COLO668 (cell line): Measurements from ENCODE around the gene STAB1.

Experiments
- DNase-seq: peaks from one replicate; lab custom pipeline; 2025; ENCODE audit not compliant: unreplicated experiment; lab: John Stamatoyannopoulos, UW

Gene STAB1

GRCh38 chr3:52503788-52504424, 8.8 kb downstream of the STAB1 start:
- peak; percentile 82 for DNase-seq

- no peak for DNase-seq
Measured at GRCh38 chr3:52504977-52505376, 9.8 kb downstream of the STAB1 start.

- no peak for DNase-seq
Measured at GRCh38 chr3:52506266-52506966, 11.3 kb downstream of the STAB1 start.

GRCh38 chr3:52507359-52507758, 12.2 kb downstream of the STAB1 start:
- peak; percentile 18 for DNase-seq

- no peak for DNase-seq
Measured at GRCh38 chr3:52509753-52510328, 14.7 kb downstream of the STAB1 start.

- no peak for DNase-seq
Measured at GRCh38 chr3:52511509-52511908, 16.4 kb downstream of the STAB1 start.

- DNase-seq: no peak
Measured at GRCh38 chr3:52512105-52512504, 17.0 kb downstream of the STAB1 start.

- DNase-seq: no peak
Measured at GRCh38 chr3:52512727-52513126, 17.6 kb downstream of the STAB1 start.

GRCh38 chr3:52513281-52513680, 18.1 kb downstream of the STAB1 start:
- no peak for DNase-seq

- no peak for DNase-seq
Measured at GRCh38 chr3:52514576-52514975, 19.4 kb downstream of the STAB1 start.

- no peak for DNase-seq
Measured at GRCh38 chr3:52515192-52515591, 20.1 kb downstream of the STAB1 start.

GRCh38 chr3:52516509-52517195, 21.5 kb downstream of the STAB1 start:
- DNase-seq: no peak

- DNase-seq: no peak
Measured at GRCh38 chr3:52517796-52518722, 22.9 kb downstream of the STAB1 start.

- DNase-seq: no peak
Measured at GRCh38 chr3:52518723-52519444, 23.7 kb downstream of the STAB1 start.

- no peak for DNase-seq
Measured at GRCh38 chr3:52519445-52520140, 24.5 kb downstream of the STAB1 start.

GRCh38 chr3:52520141-52520667, 25.1 kb downstream of the STAB1 start:
- no peak for DNase-seq

- DNase-seq: no peak
Measured at GRCh38 chr3:52520716-52521487, 25.8 kb downstream of the STAB1 start.

- DNase-seq: no peak
Measured at GRCh38 chr3:52521488-52521824, 26.3 kb downstream of the STAB1 start.
